SU-DHL-6 (cell line): ENCODE data around the gene SLF2.

Experiments
- CTCF ChIP-seq: fragments of 200-600 bp; sonication (generic); IDR thresholded peaks from one replicate; pipeline ENCODE4 v1.5.1; 2017; ENCODE audit warnings: antibody characterized with exemption, mild to moderate bottlenecking, low read length, moderate library complexity; ENCODE audit not compliant: insufficient read depth, poor library complexity, severe bottlenecking
- EZH2phosphoT487 ChIP-seq: fragments of 200-600 bp; sonication (generic), shearing (Covaris generic); conservative IDR thresholded peaks from 2 replicates; pipeline ENCODE4 v1.6.1; 2018; ENCODE audit warnings: mild to moderate bottlenecking, antibody characterized with exemption, low read length, moderate library complexity, mixed read lengths

- TF ChIP-seq CTCF (no peak), EZH2phosphoT487 (no peak)
These were observed 15.8 kb upstream of the SLF2 start for GRCh38 chr10:100896876-100897461.
